MM.1S (cell line): ENCODE measurements around the gene RASSF7.

ENCODE experiments used
- DNase-seq: peaks from one replicate; pipeline ENCODE4 v3.0.0-alpha.2; 2015
- H2AFZ ChIP-seq: fragments of 300-600 bp; sonication (generic); 2 replicates; pipeline ENCODE4 v1.6.0; 2016; ENCODE audit warnings: antibody characterized with exemption, low read length
- H3F3A ChIP-seq: fragments of 300-600 bp; sonication (generic); 2 replicates; pipeline ENCODE4 v1.6.1; 2016; ENCODE audit warnings: mild to moderate bottlenecking, antibody characterized with exemption, low read length, moderate library complexity, mixed read lengths; ENCODE audit not compliant: insufficient read depth
- H3K27ac ChIP-seq: fragments of 300-600 bp; sonication (generic); 2 replicates; pipeline ENCODE4 v1.5.1; 2016; ENCODE audit warnings: mild to moderate bottlenecking, low read length
- H3K27me3 ChIP-seq: fragments of 300-600 bp; sonication (generic); replicated peaks from 2 replicates; pipeline ENCODE4 v1.6.0; 2016; ENCODE audit warnings: low read length; ENCODE audit not compliant: insufficient read depth
- H3K36me3 ChIP-seq: fragments of 300-600 bp; sonication (generic); replicated peaks from 2 replicates; pipeline ENCODE4 v1.6.1; 2016; ENCODE audit warnings: mild to moderate bottlenecking, low read length, mixed read lengths; ENCODE audit not compliant: insufficient read depth
- H3K4me1 ChIP-seq: fragments of 300-600 bp; sonication (generic); 2 replicates; pipeline ENCODE4 v1.6.1; 2016; ENCODE audit warnings: low read length, mixed read lengths
- H3K4me2 ChIP-seq: fragments of 300-600 bp; sonication (generic); 2 replicates; pipeline ENCODE4 v1.6.0; 2016; ENCODE audit warnings: low read depth, low read length
- H3K4me3 ChIP-seq: fragments of 300-600 bp; sonication (generic); 2 replicates; pipeline ENCODE4 v1.5.1; 2016; ENCODE audit warnings: low read length, mixed read lengths
- H3K79me2 ChIP-seq: fragments of 300-600 bp; sonication (generic); 2 replicates; pipeline ENCODE4 v1.6.1; 2016; ENCODE audit warnings: mixed run types, low read length, mixed read lengths
- H3K9ac ChIP-seq: fragments of 300-600 bp; sonication (generic); 2 replicates; pipeline ENCODE4 v1.6.1; 2016; ENCODE audit warnings: low read length, mixed read lengths
- H3K9me2 ChIP-seq: fragments of 300-600 bp; sonication (generic); replicated peaks from 2 replicates; pipeline ENCODE4 v1.6.1; 2016; ENCODE audit warnings: mild to moderate bottlenecking, low read length, mixed read lengths; ENCODE audit not compliant: insufficient read depth
- H3K9me3 ChIP-seq: fragments of 300-600 bp; sonication (generic); replicated peaks from 2 replicates; pipeline ENCODE4 v1.6.1; 2016; ENCODE audit warnings: mild to moderate bottlenecking, low read length, mixed read lengths; ENCODE audit not compliant: insufficient read depth
- H4K20me1 ChIP-seq: fragments of 300-600 bp; sonication (generic); 2 replicates; pipeline ENCODE4 v1.6.1; 2016; ENCODE audit warnings: mild to moderate bottlenecking, low read length, moderate library complexity, mixed read lengths; ENCODE audit not compliant: insufficient read depth
- CTCF ChIP-seq: fragments of 300-600 bp; sonication (generic); IDR thresholded peaks from 2 replicates; pipeline ENCODE4 v1.5.1; 2016; ENCODE audit warnings: antibody characterized with exemption, low read length, mixed read lengths
- EZH2 ChIP-seq: fragments of 300-600 bp; sonication (generic); optimal IDR thresholded peaks from 2 replicates; pipeline ENCODE3; 2017; ENCODE audit warnings: low read depth, mild to moderate bottlenecking, antibody characterized with exemption, low read length, mixed read lengths
- EZH2phosphoT487 ChIP-seq: fragments of 300-600 bp; sonication (generic); IDR thresholded peaks from 2 replicates; pipeline ENCODE4 v1.6.1; 2018; ENCODE audit warnings: antibody characterized with exemption, low read length

The RASSF7 gene

GRCh38 chr11:603154-603553, 42.4 kb downstream of the RASSF7 start:
- no peak overlapping the region for H3K27ac ChIP-seq
- no peaks in the 10 kb centered on the region for H3K9me3 ChIP-seq
- H3K36me3 ChIP-seq: peaks cover 20% of the 10 kb centered on the region; the same call in 1 of the 2 replicates
- no peak overlapping the region for H3K4me3 ChIP-seq
- peaks cover 32% of the 10 kb centered on the region for H3K79me2 ChIP-seq
- H2AFZ ChIP-seq: no peak overlapping the region
- no peak overlapping the region for H3K9ac ChIP-seq
- no peaks in the 10 kb centered on the region for H4K20me1 ChIP-seq
- DNase-seq: no peak
- H3F3A ChIP-seq: no peaks in the 10 kb centered on the region
- no peaks in the 10 kb centered on the region for H3K9me2 ChIP-seq
- H3K4me1 ChIP-seq: no peaks in the 10 kb centered on the region
- no peak for TF ChIP-seq CTCF
- TF ChIP-seq EZH2phosphoT487: no peak
- TF ChIP-seq EZH2: no peak
- H3K4me2 ChIP-seq: no peak overlapping the region
- no peaks in the 10 kb centered on the region for H3K27me3 ChIP-seq

DNA sequence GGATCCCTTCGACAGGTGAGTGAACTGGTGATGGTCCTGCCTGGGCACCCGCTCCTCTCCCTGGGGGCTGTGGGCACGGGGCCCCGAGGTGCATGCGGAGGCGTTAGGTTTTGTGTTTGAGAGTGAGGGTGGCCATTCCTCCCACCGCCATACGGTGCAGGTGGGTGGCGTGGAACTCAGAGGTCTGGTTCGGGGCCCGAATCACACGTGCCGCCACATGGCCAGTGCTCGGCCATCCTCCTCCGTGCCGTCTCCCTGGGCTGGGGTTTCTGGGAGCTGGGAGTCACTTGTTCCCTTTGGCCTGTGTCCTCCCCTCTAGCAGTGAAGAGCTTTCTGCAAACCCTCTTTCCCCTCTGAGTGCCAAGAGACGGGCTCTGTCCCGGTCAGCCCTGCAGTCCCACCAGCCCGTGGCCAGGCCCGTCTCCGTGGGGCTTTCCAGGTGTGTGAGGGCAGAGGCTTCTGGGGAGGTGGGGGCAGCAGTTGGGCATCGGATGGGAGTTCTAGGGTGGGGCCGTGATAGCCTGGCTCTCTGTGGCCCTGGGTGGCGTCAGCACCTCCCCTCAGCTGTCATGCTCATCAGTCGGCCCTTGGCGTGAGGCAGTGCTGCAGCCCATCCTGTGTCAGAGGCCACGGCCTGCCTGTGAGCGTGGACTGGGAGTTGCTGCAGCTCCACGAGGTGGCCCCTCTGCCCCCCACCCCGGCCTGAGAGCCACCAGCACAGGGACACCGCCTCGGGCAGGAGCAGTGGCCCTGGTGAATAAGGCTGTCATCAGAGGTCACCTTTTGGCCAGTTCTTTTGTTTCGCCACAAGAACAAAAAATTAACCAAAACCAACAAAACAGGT, 44.7 kb downstream of the RASSF7 start:
- TF ChIP-seq EZH2: no peak
- H3K36me3 ChIP-seq: peaks cover 15% of the 10 kb centered on the region; the same call in 1 of the 2 replicates
- H3K4me3 ChIP-seq: no peak overlapping the region
- H3K9me3 ChIP-seq: no peaks in the 10 kb centered on the region
- no peaks in the 10 kb centered on the region for H4K20me1 ChIP-seq
- no peak for DNase-seq
- H2AFZ ChIP-seq: no peak overlapping the region
- H3K4me1 ChIP-seq: no peaks in the 10 kb centered on the region
- no peak overlapping the region for H3K27ac ChIP-seq
- no peaks in the 10 kb centered on the region for H3K9me2 ChIP-seq
- peaks cover 25% of the 10 kb centered on the region for H3K79me2 ChIP-seq
- H3F3A ChIP-seq: no peaks in the 10 kb centered on the region
- H3K27me3 ChIP-seq: no peaks in the 10 kb centered on the region
- H3K9ac ChIP-seq: no peak overlapping the region
- no peak overlapping the region for H3K4me2 ChIP-seq

- no peak overlapping the region for H3K4me2 ChIP-seq
- no peak for TF ChIP-seq CTCF
- no peak for TF ChIP-seq EZH2phosphoT487
- no peak for TF ChIP-seq EZH2
- no peaks in the 10 kb centered on the region for H3K4me1 ChIP-seq
- H3K36me3 ChIP-seq: peaks cover 15% of the 10 kb centered on the region; the same call in 1 of the 2 replicates
- no peak overlapping the region for H3K27ac ChIP-seq
- H3K27me3 ChIP-seq: no peaks in the 10 kb centered on the region
- no peaks in the 10 kb centered on the region for H3K9me2 ChIP-seq
- no peak overlapping the region for H3K4me3 ChIP-seq
- H3F3A ChIP-seq: no peaks in the 10 kb centered on the region
- H2AFZ ChIP-seq: no peak overlapping the region
- H4K20me1 ChIP-seq: no peaks in the 10 kb centered on the region
- no peak for DNase-seq
- peaks cover 28% of the 10 kb centered on the region for H3K79me2 ChIP-seq
- H3K9me3 ChIP-seq: no peaks in the 10 kb centered on the region
- H3K9ac ChIP-seq: no peak overlapping the region
Observed at GRCh38 chr11:606245-606644, 45.5 kb downstream of the RASSF7 start.
